ENCODE measurements around the gene RXFP3.

DNA sequence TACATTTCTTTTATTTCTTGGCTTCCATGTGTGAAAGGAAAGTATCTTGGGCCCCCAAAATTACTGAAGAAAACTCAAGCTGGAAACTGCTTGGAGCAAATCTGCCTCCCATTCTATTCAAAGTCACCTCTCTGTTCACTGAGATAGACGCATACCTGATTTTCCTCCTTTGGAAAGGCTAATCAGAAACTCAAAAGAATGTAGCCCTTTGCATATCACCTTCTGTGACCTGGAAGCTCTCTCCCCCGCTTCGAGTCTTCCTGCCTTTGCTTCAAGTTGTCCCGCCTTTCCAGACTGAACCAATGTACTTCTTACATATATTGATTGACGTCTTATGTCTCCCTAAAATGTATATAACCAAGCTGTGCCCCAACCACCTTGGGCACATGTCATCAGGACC, 5.0 kb upstream of the RXFP3 start:
- TF ChIP-seq EZH2phosphoT487 (IDR thresholded peaks at IDR 0.05; ENCODE audit: insufficient read depth, low read depth) (no peak), EZH2 (IDR thresholded peaks at IDR 0.05; ENCODE audit: insufficient read depth, poor library complexity, severe bottlenecking) (no peak)

Measured in GM23248 (cell line).